Measurements from ENCODE around the gene ALKBH6. TPM values are rescaled to one million over a fixed set of nuclear protein-coding genes. Genes with fewer than 3 reads are reported as not detected.

Gene ALKBH6
- polyA plus RNA-seq, 1 donor (not counting 4 experiments of a cell fraction or from before 2014, with no cell fraction given), result 36.7 TPM

- Histone ChIP-seq H3K27me3 (ENCODE audit: control insufficient read depth, extremely low read depth, insufficient read depth, low read length) (peaks cover 23% of the 10 kb centered on the region), H3K4me1 (ENCODE audit: control insufficient read depth, extremely low read depth, insufficient read depth, low read length) (no peaks in the 10 kb centered on the region), H4K20me1 (ENCODE audit: control insufficient read depth, extremely low read depth, insufficient read depth, low read length) (peaks cover 4% of the 10 kb centered on the region), H3K4me3 (ENCODE audit: control insufficient read depth in 2 of 3, extremely low read depth in 1 of 3, insufficient read depth in 2 of 3, low read depth in 1 of 3, low read length in 3 of 3) (no peak overlapping the region), H3K9me1 (ENCODE audit: control insufficient read depth, extremely low read depth, insufficient read depth, low read length) (no peaks in the 10 kb centered on the region), H3K9me3 (ENCODE audit: control insufficient read depth, low read depth, low read length) (no peaks in the 10 kb centered on the region), H2AFZ (ENCODE audit: control insufficient read depth, low read length) (no peak overlapping the region), H3K79me2 (ENCODE audit: control insufficient read depth, insufficient read depth, low read length) (no peaks in the 10 kb centered on the region), H3K36me3 (ENCODE audit: control insufficient read depth in 2 of 2, extremely low read depth in 1 of 2, insufficient read depth in 2 of 2, low read length in 2 of 2) (no peaks in the 10 kb centered on the region), H3K9ac (ENCODE audit: control insufficient read depth, extremely low read depth, insufficient read depth, low read length) (no peak overlapping the region), H3K4me2 (ENCODE audit: control insufficient read depth, extremely low read depth, insufficient read depth, low read depth, low read length) (no peak overlapping the region), H3K27ac (ENCODE audit: control insufficient read depth, insufficient read depth, low read length) (no peak overlapping the region)
- FAIRE-seq (no peak), DNase-seq (ENCODE audit: low read depth, low spot score) (no peak)
- TF ChIP-seq CTCF (optimal IDR thresholded peaks at IDR 0.05 in 1 of 3, IDR thresholded peaks at IDR 0.05 in 1 of 3, conservative IDR thresholded peaks at IDR 0.05 in 1 of 3; ENCODE audit: extremely low read depth in 1 of 3, insufficient read depth in 2 of 3, low read length in 3 of 3), result no peak
- no peak for TF ChIP-seq EZH2 (IDR thresholded peaks at IDR 0.05; ENCODE audit: low read length)
- dilution Hi-C loops (cut with MboI; ENCODE audit: extremely low pct_ligation_motif_present, low sequenced_read_pairs), result no loop called here
Observed at GRCh38 chr19:35963514-35963913, 50.5 kb downstream of the ALKBH6 start.

GRCh38 chr19:35960432-35960972 lies 53.5 kb downstream of the ALKBH6 start:
- Histone ChIP-seq H3K9me3 (ENCODE audit: control insufficient read depth, low read depth, low read length) (no peaks in the 10 kb centered on the region), H3K27me3 (ENCODE audit: control insufficient read depth, extremely low read depth, insufficient read depth, low read length) (peaks cover 33% of the 10 kb centered on the region), H3K4me2 (ENCODE audit: control insufficient read depth, extremely low read depth, insufficient read depth, low read depth, low read length) (no peak overlapping the region), H3K4me3 (ENCODE audit: control insufficient read depth in 2 of 3, extremely low read depth in 1 of 3, insufficient read depth in 2 of 3, low read depth in 1 of 3, low read length in 3 of 3) (no peak overlapping the region), H3K79me2 (ENCODE audit: control insufficient read depth, insufficient read depth, low read length) (no peaks in the 10 kb centered on the region), H3K36me3 (ENCODE audit: control insufficient read depth in 2 of 2, extremely low read depth in 1 of 2, insufficient read depth in 2 of 2, low read length in 2 of 2) (no peaks in the 10 kb centered on the region), H3K4me1 (ENCODE audit: control insufficient read depth, extremely low read depth, insufficient read depth, low read length) (no peaks in the 10 kb centered on the region), H3K27ac (ENCODE audit: control insufficient read depth, insufficient read depth, low read length) (no peak overlapping the region), H4K20me1 (ENCODE audit: control insufficient read depth, extremely low read depth, insufficient read depth, low read length) (peaks cover 4% of the 10 kb centered on the region), H3K9ac (ENCODE audit: control insufficient read depth, extremely low read depth, insufficient read depth, low read length) (no peak overlapping the region), H3K9me1 (ENCODE audit: control insufficient read depth, extremely low read depth, insufficient read depth, low read length) (no peaks in the 10 kb centered on the region), H2AFZ (ENCODE audit: control insufficient read depth, low read length) (no peak overlapping the region)
- dilution Hi-C loops (cut with MboI; ENCODE audit: extremely low pct_ligation_motif_present, low sequenced_read_pairs), result no loop called here
- FAIRE-seq (no peak), DNase-seq (ENCODE audit: low read depth, low spot score) (no peak)
- TF ChIP-seq EZH2 (IDR thresholded peaks at IDR 0.05; ENCODE audit: low read length) (no peak), CTCF (optimal IDR thresholded peaks at IDR 0.05 in 1 of 3, IDR thresholded peaks at IDR 0.05 in 1 of 3, conservative IDR thresholded peaks at IDR 0.05 in 1 of 3; ENCODE audit: extremely low read depth in 1 of 3, insufficient read depth in 2 of 3, low read length in 3 of 3) (no peak)
